Activated naive CD8-positive, alpha-beta T cell treated with anti-CD3 and anti-CD28 coated beads, Interleukin-2, amount 50 U/mL, for 24 hours (primary cell): ENCODE data around the gene FASN.

Experiments
- ATAC-seq: fragments of 150-1000 bp; cut with Tn5 transposase; one replicate; pipeline ENCODE4 v1.10.0; 2021
- DNase-seq: peaks from one replicate; pipeline ENCODE4 v3.0.0; 2021
- H3K27ac Mint-ChIP-seq: one replicate; pipeline ENCODE4 v1.8.0; 2021; ENCODE audit warnings: mild to moderate bottlenecking, mixed read lengths
- H3K27me3 Mint-ChIP-seq: one replicate; pipeline ENCODE4 v1.8.0; 2021; ENCODE audit warnings: mixed read lengths
- H3K36me3 Mint-ChIP-seq: one replicate; pipeline ENCODE4 v1.8.0; 2021; ENCODE audit warnings: low read depth, mixed read lengths
- H3K4me1 Mint-ChIP-seq: one replicate; pipeline ENCODE4 v1.8.0; 2021; ENCODE audit warnings: mixed read lengths
- H3K4me3 Mint-ChIP-seq: one replicate; pipeline ENCODE4 v1.8.0; 2021; ENCODE audit warnings: mild to moderate bottlenecking, moderate library complexity, mixed read lengths
- H3K9me3 Mint-ChIP-seq: one replicate; pipeline ENCODE4 v1.8.0; 2021; ENCODE audit warnings: mixed read lengths

Gene FASN

DNA sequence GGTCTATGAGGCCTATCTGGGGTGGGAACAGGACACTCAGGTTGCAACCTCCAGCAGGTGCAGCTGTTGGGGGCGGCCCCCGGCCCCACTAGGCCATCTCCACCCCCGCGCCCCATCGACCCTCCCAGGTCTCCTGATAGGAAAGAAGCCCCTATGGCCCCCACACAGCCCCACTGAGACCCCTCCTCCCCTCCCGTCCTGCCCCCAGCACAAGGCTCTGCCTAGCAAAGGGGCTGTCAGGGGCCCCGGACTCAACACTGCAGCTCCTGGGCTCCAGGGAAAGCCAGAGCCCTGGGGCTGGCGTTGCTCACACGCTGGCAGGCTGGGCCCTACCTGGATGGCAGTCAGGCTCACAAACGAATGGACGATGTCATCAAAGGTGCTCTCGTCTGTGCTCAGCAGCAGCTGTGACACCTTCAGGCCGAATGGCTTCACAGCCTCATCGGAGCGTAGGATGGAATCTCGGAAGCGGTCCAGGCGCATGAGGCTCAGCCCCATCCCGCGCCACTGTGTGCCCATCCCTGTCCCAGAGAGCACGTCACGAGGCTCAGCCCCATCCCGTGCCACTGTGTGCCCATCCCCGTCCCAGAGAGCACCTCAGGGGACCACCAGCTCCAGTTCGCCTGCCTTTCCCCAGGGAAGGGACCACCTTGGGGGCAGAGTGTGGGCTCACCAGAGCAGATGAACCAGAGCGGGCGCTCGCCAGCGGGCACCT is 7.3 kb downstream of the FASN start:
- Mint-ChIP-seq H3K9me3 (no peaks in the 10 kb centered on the region), H3K4me3 (no peak overlapping the region), H3K36me3 (peaks cover 9% of the 10 kb centered on the region), H3K27me3 (no peaks in the 10 kb centered on the region), H3K4me1 (peaks cover under 1% of the 10 kb centered on the region), H3K27ac (no peak overlapping the region)
- DNase-seq (no peak), ATAC-seq (no peak)

DNA sequence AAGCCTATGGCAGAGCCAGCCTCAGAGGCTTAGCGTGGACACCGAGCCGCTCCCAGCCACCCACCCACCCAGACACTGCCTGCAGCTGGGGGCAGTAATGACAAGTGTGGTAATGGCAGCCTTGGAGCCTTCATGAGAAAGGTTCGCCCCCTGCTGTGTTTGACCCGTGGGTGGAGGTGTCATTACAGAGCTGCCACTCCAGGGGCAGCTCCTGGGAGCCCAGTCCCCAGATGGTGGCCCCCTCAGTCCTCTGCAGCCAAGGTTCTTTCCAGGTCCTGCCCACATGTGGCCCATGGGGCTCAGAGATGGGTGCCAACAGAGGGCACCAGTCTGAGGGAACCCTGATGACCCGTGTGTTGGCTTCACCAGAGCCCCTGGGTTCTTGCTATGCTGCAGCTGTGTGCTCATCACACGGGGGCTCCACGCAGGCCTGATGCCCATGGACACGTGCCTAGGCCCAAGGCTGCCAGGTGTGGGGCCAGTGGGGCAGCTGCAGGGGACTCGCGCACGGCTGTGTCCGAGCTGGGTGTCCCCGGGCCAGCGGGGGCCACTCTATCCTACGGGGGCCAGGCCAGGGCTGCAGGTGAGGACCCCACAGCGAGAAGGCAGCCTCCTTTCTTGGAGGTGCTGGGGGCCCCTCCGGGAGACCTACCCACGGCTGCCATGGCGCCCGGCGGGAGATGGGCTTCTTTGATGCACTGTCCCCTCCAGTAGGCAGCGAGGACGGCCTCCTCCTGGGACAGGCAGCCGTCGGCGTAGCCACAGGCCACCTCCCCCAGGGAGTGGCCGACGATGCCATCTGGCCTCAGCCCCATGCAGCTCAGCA is 8.1 kb downstream of the FASN start:
- Mint-ChIP-seq H3K27me3 (no peaks in the 10 kb centered on the region), H3K4me3 (no peak overlapping the region), H3K4me1 (no peaks in the 10 kb centered on the region), H3K36me3 (peaks cover 9% of the 10 kb centered on the region), H3K9me3 (no peaks in the 10 kb centered on the region), H3K27ac (no peak overlapping the region)
- ATAC-seq (no peak), DNase-seq (no peak)

DNA sequence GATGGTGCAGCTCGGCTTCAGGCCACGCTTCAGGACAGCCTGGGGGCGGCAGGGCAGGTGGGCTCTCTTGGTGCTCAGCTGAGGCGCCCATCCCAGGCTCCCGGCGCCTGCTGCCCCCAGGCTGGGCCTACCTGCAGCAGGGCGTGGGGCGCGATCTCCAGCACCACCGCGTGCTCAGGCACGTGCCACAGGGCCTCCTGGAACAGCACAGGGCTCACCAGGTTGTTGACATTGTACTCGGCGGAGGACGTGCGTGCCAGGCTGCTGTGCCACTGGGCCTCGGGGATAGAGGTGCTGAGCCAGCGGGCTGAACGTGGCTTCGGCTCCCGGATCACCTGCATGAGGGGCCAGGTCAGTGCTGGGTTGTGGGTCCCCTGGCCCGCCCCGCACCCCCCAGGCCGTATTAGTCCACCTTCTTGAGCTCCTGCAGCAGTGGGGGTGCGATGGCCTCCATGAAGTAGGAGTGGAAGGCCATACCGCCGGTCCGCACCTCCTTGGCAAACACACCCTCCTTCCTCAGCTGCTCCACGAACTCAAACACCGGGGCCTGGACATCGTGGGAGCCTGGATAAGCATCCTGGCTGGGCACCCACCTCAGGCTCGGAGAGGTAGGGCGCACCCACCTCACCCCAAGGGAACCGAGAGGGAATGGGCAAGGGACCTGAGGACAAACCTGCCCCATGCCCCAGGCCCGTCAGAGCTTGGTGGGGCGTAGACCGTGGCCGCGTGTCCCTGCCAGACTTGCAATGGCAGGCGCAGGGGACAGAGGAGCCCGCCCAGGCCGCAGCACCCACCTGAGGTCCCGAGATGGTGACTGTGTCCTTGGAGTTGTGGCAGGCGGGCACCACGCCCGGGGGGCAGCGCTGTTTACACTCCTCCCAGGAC is 9.0 kb downstream of the FASN start:
- Mint-ChIP-seq H3K36me3 (peaks cover 9% of the 10 kb centered on the region), H3K4me3 (no peak overlapping the region), H3K9me3 (no peaks in the 10 kb centered on the region), H3K27me3 (no peaks in the 10 kb centered on the region), H3K27ac (no peak overlapping the region), H3K4me1 (no peaks in the 10 kb centered on the region)
- ATAC-seq (no peak), DNase-seq (no peak)

DNA sequence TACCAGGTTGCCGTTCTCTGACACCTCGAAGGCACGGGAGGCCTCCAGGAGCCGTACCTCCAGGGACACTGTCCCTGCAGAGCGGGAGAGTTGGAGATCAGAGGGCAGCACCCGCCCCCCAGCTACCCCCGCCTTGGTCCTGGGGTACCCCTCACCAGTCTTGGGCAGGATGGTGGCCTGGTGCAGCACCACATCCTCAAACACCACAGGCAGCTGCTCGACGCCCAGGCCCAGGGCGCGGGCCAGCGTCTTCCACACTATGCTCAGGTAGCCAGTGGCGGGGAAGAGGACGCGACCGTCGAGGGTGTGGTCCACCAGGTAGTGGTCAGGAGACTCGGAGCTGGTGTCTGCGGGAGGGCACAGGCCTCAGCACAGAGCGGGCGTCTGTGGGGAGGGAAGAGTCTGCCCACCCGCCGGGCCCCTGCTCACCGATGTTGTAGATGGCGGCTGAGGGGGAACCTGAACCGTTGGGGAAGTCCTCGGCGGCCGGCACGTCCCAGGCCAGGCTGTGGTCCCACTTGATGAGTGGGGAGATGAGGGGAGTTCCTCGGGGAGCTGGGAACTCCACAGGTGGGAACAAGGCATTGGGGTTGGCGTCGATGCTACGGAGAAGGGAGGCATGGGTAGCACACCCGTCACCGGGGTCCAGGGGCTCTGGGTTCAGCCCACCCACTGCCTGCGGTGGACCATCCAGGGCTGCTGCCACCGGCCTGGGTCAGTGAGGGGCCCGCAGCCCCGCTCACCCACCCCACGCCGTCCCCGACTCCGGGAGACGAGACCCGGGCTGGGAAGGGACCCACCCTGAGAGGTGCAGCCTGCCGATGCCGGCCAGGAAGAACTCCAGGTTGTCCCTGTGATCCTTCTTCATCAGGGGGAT is 9.8 kb downstream of the FASN start:
- Mint-ChIP-seq H3K4me1 (no peaks in the 10 kb centered on the region), H3K27ac (no peak overlapping the region), H3K9me3 (no peaks in the 10 kb centered on the region), H3K27me3 (no peaks in the 10 kb centered on the region), H3K4me3 (no peak overlapping the region), H3K36me3 (peaks cover 13% of the 10 kb centered on the region)
- ATAC-seq (no peak), DNase-seq (no peak)

DNA sequence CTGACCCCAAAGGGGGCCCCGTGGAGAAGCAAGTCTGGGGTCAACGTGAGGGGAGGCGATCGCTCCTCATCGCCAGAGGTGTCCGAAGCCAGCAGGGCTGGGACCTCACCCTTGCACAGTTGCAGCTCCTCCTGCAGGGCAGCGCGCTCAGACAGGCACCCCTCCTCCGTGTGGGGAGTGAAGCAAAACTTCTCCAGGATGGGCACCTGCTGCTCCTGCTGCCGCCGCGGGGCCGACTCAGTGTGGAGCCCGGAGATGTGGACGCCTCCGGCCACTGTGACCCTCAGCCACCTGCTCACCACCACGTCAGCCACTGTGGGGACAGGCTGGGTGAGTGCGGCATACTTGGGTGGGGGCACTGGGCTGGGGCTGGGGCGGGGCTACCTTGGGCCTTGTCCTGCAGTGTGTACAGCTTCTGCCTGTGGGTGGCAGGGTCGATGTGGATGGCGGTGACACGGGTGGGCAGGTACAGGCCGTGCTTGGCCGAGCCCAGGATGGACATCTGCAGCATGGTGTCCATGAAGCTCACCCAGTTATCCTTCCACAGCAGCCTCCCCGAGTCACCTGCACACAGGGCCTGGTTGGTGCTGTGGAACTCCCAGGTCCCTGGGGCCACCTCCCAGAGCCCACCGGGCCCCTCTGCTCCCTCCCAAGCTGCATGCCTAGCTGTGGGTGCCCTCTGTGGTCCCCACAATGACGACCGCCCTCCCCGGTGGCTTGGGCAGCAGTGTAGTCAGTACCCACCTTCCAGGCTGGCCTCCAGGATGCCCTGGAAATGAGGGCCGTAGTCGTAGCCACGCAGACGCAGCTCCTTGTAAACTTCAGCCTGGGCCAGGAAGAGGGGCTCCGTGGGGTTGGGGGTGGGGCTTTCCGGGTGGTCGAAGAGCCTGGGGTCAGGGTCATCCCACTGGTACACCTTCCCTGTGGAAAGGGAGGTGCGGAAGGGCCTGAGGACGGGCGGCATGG is 10.8 kb downstream of the FASN start:
- no peak for DNase-seq
- no peak for ATAC-seq
- no peak overlapping the region for H3K4me3 Mint-ChIP-seq
- no peaks in the 10 kb centered on the region for H3K4me1 Mint-ChIP-seq
- no peaks in the 10 kb centered on the region for H3K27me3 Mint-ChIP-seq
- no peaks in the 10 kb centered on the region for H3K9me3 Mint-ChIP-seq
- H3K27ac Mint-ChIP-seq, result no peak overlapping the region
- H3K36me3 Mint-ChIP-seq, result peaks cover 15% of the 10 kb centered on the region

DNA sequence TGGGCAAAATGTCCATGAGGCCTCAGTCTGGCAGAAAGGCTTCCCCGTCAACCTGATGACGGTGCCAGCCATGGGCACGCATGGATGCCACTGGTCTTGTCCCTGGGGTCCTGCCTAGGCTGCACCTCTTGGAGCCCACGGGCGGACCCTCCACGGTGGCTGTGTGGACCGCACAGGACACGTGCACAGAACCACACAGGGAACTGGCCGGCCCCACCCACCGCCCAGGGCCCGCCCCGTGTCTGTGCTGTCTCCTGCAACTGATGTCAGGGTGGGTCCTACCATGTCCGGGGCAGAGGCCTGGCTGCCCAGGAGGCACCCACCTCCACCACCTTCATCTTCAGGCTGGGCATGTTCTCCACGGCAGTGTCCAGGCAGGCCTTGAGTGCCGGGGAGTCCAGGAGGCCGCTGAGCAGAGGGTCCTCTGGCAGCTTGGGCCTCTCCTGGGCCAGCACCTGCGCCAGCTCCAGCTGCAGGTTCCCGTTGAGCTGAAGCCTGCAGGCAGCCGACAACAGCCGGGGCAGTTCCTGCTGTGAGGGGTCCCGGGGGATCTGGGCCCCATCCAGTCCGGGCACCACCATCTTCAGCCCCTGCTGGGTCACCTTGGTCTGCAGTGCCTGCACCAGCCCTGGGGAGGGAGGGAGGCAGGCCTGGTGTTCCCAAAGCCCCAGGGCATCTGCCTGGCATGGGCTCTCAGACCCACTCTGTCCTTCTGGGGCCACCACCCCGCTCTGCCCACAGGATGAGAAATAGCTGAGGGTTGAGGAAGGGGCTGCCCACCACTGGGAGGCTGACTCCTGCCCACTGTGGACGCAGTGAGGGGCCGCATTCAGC is 11.9 kb downstream of the FASN start:
- H3K4me1 Mint-ChIP-seq, result no peaks in the 10 kb centered on the region
- H3K36me3 Mint-ChIP-seq, result peaks cover 15% of the 10 kb centered on the region
- H3K4me3 Mint-ChIP-seq, result no peak overlapping the region
- no peaks in the 10 kb centered on the region for H3K27me3 Mint-ChIP-seq
- ATAC-seq, result no peak
- H3K9me3 Mint-ChIP-seq, result no peaks in the 10 kb centered on the region
- no peak overlapping the region for H3K27ac Mint-ChIP-seq
- no peak for DNase-seq

DNA sequence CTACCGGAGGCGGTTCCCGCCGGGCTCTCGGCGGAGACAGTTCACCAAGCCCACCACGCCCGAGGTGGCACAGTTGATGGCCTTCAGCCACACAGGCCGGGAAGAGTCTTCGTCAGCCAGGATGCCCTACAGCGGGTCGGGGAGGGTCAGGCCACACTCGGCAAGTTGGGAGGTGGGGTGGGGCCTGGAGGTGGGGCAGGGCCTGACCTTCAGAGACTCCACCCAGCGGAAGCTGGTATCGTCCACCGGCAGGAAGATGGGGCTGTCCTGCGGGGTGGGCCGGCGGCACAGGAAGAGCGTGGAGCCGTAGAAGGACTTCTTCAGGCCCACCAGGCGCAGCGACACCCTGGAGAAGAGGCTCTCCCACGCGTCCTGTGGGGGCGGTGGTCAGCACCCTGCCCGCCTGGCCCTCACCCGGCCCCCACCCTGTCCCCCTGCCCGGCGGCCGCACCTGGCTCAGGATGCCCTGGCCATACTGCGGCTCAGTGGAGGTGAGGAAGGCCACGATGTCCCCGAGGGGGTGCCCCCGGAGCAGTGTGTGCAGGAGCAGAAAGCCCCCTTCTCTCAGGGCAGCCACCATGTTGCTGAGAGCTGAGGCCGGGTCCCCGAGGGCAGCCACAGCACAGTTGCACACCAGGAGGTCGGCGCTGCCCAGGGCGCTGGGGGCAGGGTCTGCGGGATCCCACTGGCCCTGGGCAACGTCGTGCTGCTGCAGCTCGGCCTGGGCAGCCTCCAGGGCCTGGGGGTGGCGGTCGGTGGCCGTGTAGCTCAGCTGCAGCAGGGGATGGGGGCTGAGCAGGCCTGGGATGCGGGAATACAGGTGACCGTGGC is 12.8 kb downstream of the FASN start:
- Mint-ChIP-seq H3K27me3 (no peaks in the 10 kb centered on the region), H3K4me1 (no peaks in the 10 kb centered on the region), H3K27ac (no peak overlapping the region), H3K36me3 (peaks cover 13% of the 10 kb centered on the region), H3K4me3 (no peak overlapping the region), H3K9me3 (no peaks in the 10 kb centered on the region)
- DNase-seq, result no peak
- ATAC-seq, result no peak

DNA sequence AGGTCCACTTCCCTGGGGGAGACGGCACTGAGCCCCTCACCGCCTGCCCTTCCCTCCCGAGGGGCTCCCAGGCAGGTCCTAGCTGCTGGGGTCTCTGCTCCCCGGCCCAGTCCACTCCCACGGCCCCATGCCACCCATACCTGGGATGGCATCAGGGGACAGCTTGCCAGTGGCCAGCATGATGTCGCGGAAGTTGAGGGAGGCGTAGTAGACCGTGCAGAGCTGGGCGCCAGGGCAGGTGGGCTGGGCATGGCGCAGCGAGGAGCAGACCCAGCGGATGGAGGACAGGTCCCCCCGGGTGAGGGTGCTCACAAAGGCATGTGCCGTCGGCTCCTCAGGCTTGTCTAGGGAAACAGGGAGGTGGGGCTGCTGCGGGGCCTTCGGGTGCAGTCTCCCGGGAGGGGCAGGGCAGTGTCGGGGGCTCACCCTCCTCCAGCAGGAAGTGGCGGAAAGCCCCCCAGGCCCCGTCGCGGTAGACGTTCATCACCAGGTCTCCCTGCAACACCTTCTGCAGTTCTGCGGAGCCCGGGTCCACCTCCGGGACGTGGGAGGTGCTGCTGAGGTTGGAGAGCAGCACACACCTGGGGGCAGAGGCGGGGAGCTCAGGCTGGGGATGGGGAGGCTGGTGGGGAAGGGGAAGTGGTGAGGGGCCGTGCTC is 13.5 kb downstream of the FASN start:
- H3K9me3 Mint-ChIP-seq, result no peaks in the 10 kb centered on the region
- DNase-seq (no peak), ATAC-seq (no peak)
- H3K27ac Mint-ChIP-seq, result no peak overlapping the region
- peaks cover 18% of the 10 kb centered on the region for H3K36me3 Mint-ChIP-seq
- H3K27me3 Mint-ChIP-seq, result no peaks in the 10 kb centered on the region
- H3K4me1 Mint-ChIP-seq, result no peaks in the 10 kb centered on the region
- H3K4me3 Mint-ChIP-seq, result no peak overlapping the region

DNA sequence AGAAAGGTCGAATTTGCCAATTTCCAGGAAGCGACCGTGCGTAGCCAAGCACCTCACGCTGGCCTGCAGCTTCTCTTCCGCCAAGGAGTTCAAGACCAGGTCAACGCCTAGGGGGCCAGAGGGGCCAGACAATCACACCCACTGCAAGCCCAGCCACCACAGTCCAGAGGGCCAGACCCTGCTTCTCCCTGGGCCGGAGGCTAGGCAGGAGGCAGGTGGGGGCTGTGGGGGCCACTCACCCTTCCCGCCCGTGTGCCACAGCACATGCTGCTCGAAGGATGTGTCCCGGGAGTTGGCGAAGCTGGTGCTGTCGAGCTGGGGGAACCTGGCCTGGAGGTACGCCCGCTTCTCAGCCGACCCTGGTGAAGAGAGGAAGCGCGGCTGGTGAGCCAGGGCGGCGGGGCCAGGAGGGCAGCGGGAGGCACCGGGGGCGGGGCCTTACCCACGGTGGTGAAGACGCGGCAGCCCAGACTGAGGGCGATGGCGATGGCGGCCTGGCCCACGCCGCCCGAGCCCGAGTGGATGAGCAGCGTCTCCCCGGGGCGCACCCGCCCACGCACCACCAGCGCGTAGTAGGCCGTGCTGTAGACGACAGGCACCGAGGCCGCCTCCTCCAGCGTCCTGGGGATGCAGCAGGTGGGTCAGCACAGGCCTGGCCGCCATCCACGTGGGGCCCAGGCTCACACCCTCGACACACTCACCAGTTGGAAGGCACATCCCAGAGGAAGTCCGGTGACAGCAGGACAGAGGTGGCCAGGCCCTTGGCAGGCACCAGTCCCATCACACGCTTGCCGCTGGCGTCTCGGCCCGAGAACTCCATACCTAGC is 14.3 kb downstream of the FASN start:
- Mint-ChIP-seq H3K9me3 (no peaks in the 10 kb centered on the region), H3K4me1 (no peaks in the 10 kb centered on the region), H3K36me3 (peaks cover 16% of the 10 kb centered on the region), H3K27ac (no peak overlapping the region), H3K27me3 (no peaks in the 10 kb centered on the region), H3K4me3 (no peak overlapping the region)
- ATAC-seq (no peak), DNase-seq (no peak)

DNA sequence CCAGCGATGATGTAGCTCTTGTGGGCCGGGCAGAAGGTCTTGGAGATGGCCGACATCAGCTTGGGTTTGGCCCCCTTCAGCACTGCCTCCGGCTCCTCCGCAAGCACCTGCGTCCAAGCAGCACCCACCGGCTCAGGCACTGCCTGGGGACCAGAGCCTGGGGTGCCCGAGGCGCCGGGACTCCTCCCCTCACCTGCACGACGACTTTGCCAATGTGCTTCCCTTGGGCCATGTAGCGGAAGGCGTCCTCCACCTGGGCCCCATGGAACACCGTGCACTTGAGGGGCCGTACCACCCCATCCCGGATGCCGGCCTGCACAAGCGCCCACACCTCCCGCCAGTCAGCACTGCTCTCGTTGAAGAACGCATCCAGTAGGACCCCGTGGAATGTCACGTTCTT is 15.0 kb downstream of the FASN start:
- ATAC-seq, result no peak
- DNase-seq, result no peak
- no peaks in the 10 kb centered on the region for H3K9me3 Mint-ChIP-seq
- no peaks in the 10 kb centered on the region for H3K4me1 Mint-ChIP-seq
- no peak overlapping the region for H3K4me3 Mint-ChIP-seq
- no peak overlapping the region for H3K27ac Mint-ChIP-seq
- H3K27me3 Mint-ChIP-seq, result no peaks in the 10 kb centered on the region
- peaks cover 15% of the 10 kb centered on the region for H3K36me3 Mint-ChIP-seq

DNA sequence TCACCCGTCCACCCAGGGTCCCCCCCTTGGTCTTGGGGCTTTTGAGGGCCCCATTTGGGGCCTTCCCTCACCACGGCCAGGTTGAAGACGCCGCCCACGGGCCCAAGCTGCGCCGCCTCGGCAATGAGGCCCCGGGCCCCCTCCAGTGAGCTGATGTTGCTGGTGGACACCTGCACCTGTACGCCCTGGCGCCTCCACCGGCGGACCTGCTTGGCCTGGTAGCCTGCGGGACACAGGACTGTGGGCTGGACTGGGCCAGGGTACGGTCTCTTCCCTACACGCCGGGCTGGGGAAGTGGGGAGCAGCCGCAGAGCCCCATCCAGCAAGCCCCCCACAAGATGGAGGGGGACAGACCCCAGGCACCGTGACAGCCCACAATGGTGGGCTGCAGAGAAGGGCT is 15.6 kb downstream of the FASN start:
- H3K4me1 Mint-ChIP-seq, result no peaks in the 10 kb centered on the region
- H3K27ac Mint-ChIP-seq, result no peak overlapping the region
- no peaks in the 10 kb centered on the region for H3K27me3 Mint-ChIP-seq
- H3K9me3 Mint-ChIP-seq, result no peaks in the 10 kb centered on the region
- no peak overlapping the region for H3K4me3 Mint-ChIP-seq
- DNase-seq, result no peak
- ATAC-seq, result no peak
- peaks cover 16% of the 10 kb centered on the region for H3K36me3 Mint-ChIP-seq
